ENCODE measurements around the gene MAPKAPK2. TPM values are rescaled to one million over a fixed set of nuclear protein-coding genes. Genes with fewer than 3 reads are reported as not detected.

The MAPKAPK2 gene
- total RNA-seq, 2 experiments from 2014 or later = 62.8 to 64.7 TPM

DNA sequence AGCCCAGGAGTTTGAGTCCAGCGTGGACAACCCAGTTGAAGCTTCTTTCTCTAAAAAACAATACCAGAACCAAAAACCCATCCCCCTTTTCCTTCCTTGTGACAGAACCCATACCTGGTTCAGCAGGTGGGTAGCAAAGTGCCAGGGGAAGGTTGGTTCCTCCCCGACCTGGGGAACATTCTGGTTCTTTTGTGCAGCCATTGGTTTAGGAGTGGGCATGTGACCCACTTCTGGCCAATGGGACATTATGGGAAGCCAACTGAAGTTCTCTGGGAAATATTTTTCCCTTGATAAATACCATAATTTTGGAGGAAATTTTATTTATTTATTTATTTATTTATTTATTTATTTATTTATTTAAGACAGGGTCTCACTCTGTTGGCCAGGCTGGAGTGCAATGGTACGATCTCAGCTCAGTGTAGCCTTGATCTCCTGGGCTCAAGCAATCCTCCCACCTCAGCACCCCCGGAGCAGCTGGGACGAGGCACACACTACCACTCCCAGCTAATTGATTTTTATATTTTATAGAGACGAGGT is 15.8 kb upstream of the MAPKAPK2 start:
- POLR2A ChIA-PET = interaction anchor here (0.6 kb wide), 1 partner anchor 11 kb away, joined by 3 read pairs; no protein-coding TSS in a partner anchor
- ATAC-seq = no peak
- H3K9me3 Mint-ChIP-seq (ENCODE audit: low read depth) = no peaks in the 10 kb centered on the region

DNA sequence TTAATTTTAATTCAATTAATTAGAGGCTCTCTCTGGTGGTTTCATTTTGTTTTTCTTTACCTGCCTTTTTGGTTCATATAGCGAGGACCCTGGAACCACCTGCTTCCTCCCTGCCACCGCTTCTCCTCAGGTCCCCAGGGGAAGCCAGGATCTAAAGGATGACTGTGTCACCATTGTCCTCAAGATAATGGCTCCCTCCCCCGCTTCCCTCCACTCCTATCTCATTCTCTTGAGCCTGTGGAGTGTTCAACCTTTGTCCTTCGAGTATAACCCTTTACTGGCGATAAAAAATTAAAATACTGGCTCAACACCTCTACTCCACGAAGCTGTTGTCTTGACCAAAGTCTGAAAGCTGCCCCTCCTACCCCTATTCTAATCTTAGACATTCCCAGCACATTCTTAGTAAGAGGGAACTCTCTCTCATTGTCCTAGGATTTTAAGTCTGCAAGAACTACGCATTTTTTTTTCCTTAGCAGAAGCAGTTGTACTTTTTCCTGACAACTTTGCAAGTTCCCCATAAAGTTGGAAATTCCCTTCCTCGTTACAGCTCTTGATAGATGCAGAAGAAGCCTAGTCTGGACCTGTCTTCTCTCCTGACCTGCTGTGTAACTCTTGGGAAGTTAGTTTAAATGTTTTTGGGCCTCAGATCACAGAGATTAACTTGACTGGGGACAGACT is 12.6 kb upstream of the MAPKAPK2 start:
- POLR2A ChIA-PET = no interaction called here
- no peak for DNase-seq
- intact Hi-C loops (cut with DNase I, micrococcal nuclease) = no loop called here

More for the DNA sequence above, 15.8 kb upstream of the MAPKAPK2 start:
- Mint-ChIP-seq H3K4me1 (peaks cover 9% of the 10 kb centered on the region), H3K36me3 (ENCODE audit: low read depth) (no peaks in the 10 kb centered on the region), H3K27ac (no peak overlapping the region), H3K27me3 (peaks cover 18% of the 10 kb centered on the region), H3K4me3 (no peak overlapping the region)
- CTCF ChIA-PET = interaction anchor here (0.7 to 27.4 kb wide), 10 partner anchors 9 to 242 kb away, joined by 3 to 564 read pairs (median 4); partner anchors contain the start of gene DYRK3
- intact Hi-C loops (cut with DNase I, micrococcal nuclease) = no loop called here
- no peak for DNase-seq

GRCh38 chr1:206672844-206673758 is 11.6 kb upstream of the MAPKAPK2 start:
- CTCF ChIA-PET = interaction anchor here (0.8 to 5.8 kb wide), 10 partner anchors 9 to 138 kb away, joined by 3 to 63 read pairs (median 4); partner anchors contain the start of gene DYRK3
- Mint-ChIP-seq H3K36me3 (ENCODE audit: low read depth) (no peaks in the 10 kb centered on the region), H3K9me3 (ENCODE audit: low read depth) (no peaks in the 10 kb centered on the region), H3K27ac (no peak overlapping the region), H3K27me3 (peaks cover 6% of the 10 kb centered on the region), H3K4me3 (no peak overlapping the region), H3K4me1 (peaks cover 6% of the 10 kb centered on the region)
- intact Hi-C loops (cut with DNase I, micrococcal nuclease) = no loop called here
- POLR2A ChIA-PET = interaction anchor here (0.7 kb wide), 1 partner anchor 9 kb away, joined by 3 read pairs; no protein-coding TSS in a partner anchor
- ATAC-seq (no peak), DNase-seq (no peak)

More for the DNA sequence above, 12.6 kb upstream of the MAPKAPK2 start:
- H3K27me3 Mint-ChIP-seq = peaks cover 11% of the 10 kb centered on the region
- H3K4me3 Mint-ChIP-seq = no peak overlapping the region
- no peaks in the 10 kb centered on the region for H3K36me3 Mint-ChIP-seq (ENCODE audit: low read depth)
- no peaks in the 10 kb centered on the region for H3K9me3 Mint-ChIP-seq (ENCODE audit: low read depth)
- no peak overlapping the region for H3K27ac Mint-ChIP-seq
- no peak for ATAC-seq
- peaks cover 7% of the 10 kb centered on the region for H3K4me1 Mint-ChIP-seq
- CTCF ChIA-PET = interaction anchor here (0.8 to 5.8 kb wide), 5 partner anchors 8 to 138 kb away, joined by 3 to 63 read pairs (median 3); no protein-coding TSS in a partner anchor

- ATAC-seq (no peak), DNase-seq (no peak)
- intact Hi-C loops (cut with DNase I, micrococcal nuclease) = no loop called here
- H3K36me3 Mint-ChIP-seq (ENCODE audit: low read depth) = no peaks in the 10 kb centered on the region
- H3K27ac Mint-ChIP-seq = no peak overlapping the region
- peaks cover 8% of the 10 kb centered on the region for H3K4me1 Mint-ChIP-seq
- peaks cover 4% of the 10 kb centered on the region for H3K27me3 Mint-ChIP-seq
- no peak overlapping the region for H3K4me3 Mint-ChIP-seq
- POLR2A ChIA-PET = no interaction called here
- H3K9me3 Mint-ChIP-seq (ENCODE audit: low read depth) = no peaks in the 10 kb centered on the region
- CTCF ChIA-PET = interaction anchor here (0.9 to 5.8 kb wide), 7 partner anchors 10 to 204 kb away, joined by 3 to 63 read pairs (median 4); partner anchors contain the start of genes DYRK3 and IKBKE
These were observed 10.5 kb upstream of the MAPKAPK2 start for GRCh38 chr1:206674236-206674635.

GRCh38 chr1:206674745-206675175 is 9.9 kb upstream of the MAPKAPK2 start:
- Mint-ChIP-seq H3K27ac (no peak overlapping the region), H3K4me3 (no peak overlapping the region), H3K4me1 (peaks cover 11% of the 10 kb centered on the region), H3K27me3 (peaks cover 4% of the 10 kb centered on the region), H3K36me3 (ENCODE audit: low read depth) (no peaks in the 10 kb centered on the region), H3K9me3 (ENCODE audit: low read depth) (no peaks in the 10 kb centered on the region)
- no peak for DNase-seq
- ChIA-PET POLR2A (no interaction called here), CTCF (interaction anchor here (1.0 to 5.8 kb wide), 4 partner anchors 11 to 205 kb away, joined by 3 to 63 read pairs (median 4); partner anchors contain the start of gene IKBKE)
- intact Hi-C loops (cut with DNase I, micrococcal nuclease) = no loop called here
- ATAC-seq = no peak

DNA sequence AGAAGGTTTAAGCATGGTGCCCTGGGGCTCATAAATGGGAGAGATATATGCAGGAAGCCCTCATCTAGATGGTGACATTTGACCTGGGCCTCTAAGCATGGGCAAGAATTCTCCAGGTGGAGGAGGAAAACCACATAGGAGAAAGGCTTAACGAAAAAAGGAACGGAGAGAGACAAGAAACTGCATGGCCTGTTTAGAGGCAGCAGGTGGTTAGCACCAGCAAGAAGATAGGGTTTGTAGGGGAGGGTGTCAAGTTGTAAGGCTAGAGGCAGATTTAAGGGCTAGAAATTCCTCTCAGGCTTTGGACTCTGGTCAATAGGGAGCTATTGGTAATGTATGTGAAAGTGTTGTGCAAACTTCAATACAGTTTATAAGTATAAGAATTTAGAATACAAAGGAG is 8.2 kb upstream of the MAPKAPK2 start:
- Mint-ChIP-seq H3K4me1 (peaks cover 27% of the 10 kb centered on the region), H3K9me3 (ENCODE audit: low read depth) (no peaks in the 10 kb centered on the region), H3K27me3 (peaks cover under 1% of the 10 kb centered on the region), H3K27ac (no peak overlapping the region), H3K4me3 (no peak overlapping the region), H3K36me3 (ENCODE audit: low read depth) (no peaks in the 10 kb centered on the region)
- intact Hi-C loops (cut with DNase I, micrococcal nuclease) = no loop called here
- ChIA-PET CTCF (interaction anchor here (0.8 to 5.8 kb wide), 3 partner anchors 12 to 56 kb away, joined by 3 to 63 read pairs (median 3); no protein-coding TSS in a partner anchor), POLR2A (no interaction called here)
- ATAC-seq (no peak), DNase-seq (no peak)

DNA sequence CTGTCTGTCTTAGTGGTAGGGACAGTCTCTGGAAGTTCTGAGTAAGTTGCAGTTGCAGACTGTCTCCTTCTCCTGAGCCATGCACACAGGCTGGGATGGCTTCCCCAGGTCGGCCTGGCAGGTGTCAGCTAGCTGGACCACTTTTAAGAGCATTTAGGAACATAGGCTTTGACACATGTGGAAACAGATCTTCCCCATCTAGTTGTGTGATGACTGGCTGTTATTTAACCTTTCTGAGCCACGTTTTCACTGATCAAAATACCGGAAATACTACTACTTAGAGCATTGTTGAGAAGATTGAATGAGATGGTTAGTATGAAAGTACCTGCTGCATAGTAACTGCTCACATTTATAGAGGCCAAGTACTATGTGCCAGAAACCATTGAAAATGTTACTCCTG is 6.2 kb upstream of the MAPKAPK2 start:
- Mint-ChIP-seq H3K4me1 (peaks cover 35% of the 10 kb centered on the region), H3K4me3 (no peak overlapping the region), H3K36me3 (ENCODE audit: low read depth) (no peaks in the 10 kb centered on the region), H3K27me3 (peaks cover 2% of the 10 kb centered on the region), H3K9me3 (ENCODE audit: low read depth) (no peaks in the 10 kb centered on the region), H3K27ac (no peak overlapping the region)
- DNase-seq = no peak
- ChIA-PET CTCF (interaction anchor here (0.7 to 1.5 kb wide), 4 partner anchors 23 to 243 kb away, joined by 3 to 4 read pairs (median 3); no protein-coding TSS in a partner anchor), POLR2A (interaction anchor here (0.6 kb wide), 1 partner anchor 9 kb away, joined by 4 read pairs; no protein-coding TSS in a partner anchor)
- peak; percentile 34 for ATAC-seq
- intact Hi-C loops (cut with DNase I, micrococcal nuclease) = no loop called here

GRCh38 chr1:206679738-206680211 is 4.9 kb upstream of the MAPKAPK2 start:
- peak; percentile 44 for DNase-seq
- Mint-ChIP-seq H3K27me3 (peaks cover 2% of the 10 kb centered on the region), H3K4me3 (no peak overlapping the region), H3K27ac (peak overlapping the region; percentile 47), H3K36me3 (ENCODE audit: low read depth) (no peaks in the 10 kb centered on the region), H3K4me1 (peaks cover 45% of the 10 kb centered on the region), H3K9me3 (ENCODE audit: low read depth) (no peaks in the 10 kb centered on the region)
- ChIA-PET POLR2A (no interaction called here), CTCF (interaction anchor here (0.6 to 3.5 kb wide), 13 partner anchors 13 to 241 kb away, joined by 3 to 19 read pairs (median 3); no protein-coding TSS in a partner anchor)
- ATAC-seq = peak; percentile 49
- intact Hi-C loops (cut with DNase I, micrococcal nuclease) = loop anchor here (5.0 to 10.0 kb wide), 2 partner anchors 177 to 1045 kb away; partner anchors contain the start of gene ELK4 (in 1 of the 2)

DNA sequence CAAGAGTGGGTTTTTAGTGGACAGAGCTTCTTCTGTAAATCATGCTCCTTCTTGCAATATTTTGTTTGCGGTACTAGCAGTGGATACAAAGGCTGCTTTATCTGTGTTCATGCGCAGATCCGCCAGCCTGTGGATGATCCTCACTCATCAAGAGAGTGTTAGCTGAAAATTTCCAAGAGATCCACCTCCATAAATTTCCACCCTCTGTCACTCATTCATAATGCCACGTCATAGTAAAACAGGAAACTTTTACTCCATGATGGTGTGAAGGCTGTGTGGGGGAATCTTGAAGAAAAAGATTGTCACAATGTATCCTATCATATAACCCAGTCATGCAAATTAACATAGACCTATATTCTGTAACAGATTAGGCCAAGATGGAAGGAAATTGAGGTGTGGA is 4.4 kb upstream of the MAPKAPK2 start:
- DNase-seq (no peak), ATAC-seq (no peak)
- Mint-ChIP-seq H3K4me1 (peaks cover 45% of the 10 kb centered on the region), H3K4me3 (no peak overlapping the region), H3K27ac (peak overlapping the region; percentile 47), H3K9me3 (ENCODE audit: low read depth) (no peaks in the 10 kb centered on the region), H3K27me3 (peaks cover 2% of the 10 kb centered on the region), H3K36me3 (ENCODE audit: low read depth) (no peaks in the 10 kb centered on the region)
- POLR2A ChIA-PET = no interaction called here
- intact Hi-C loops (cut with DNase I, micrococcal nuclease) = loop anchor here (5.0 to 10.0 kb wide), 2 partner anchors 178 to 1045 kb away; partner anchors contain the start of gene ELK4 (in 1 of the 2)
- CTCF ChIA-PET = interaction anchor here (0.6 to 3.5 kb wide), 10 partner anchors 13 to 67 kb away, joined by 3 to 19 read pairs (median 4); no protein-coding TSS in a partner anchor

GRCh38 chr1:206681359-206681758 is 3.3 kb upstream of the MAPKAPK2 start:
- no peak overlapping the region for H3K4me3 Mint-ChIP-seq
- H3K27me3 Mint-ChIP-seq = peaks cover 2% of the 10 kb centered on the region
- ATAC-seq = no peak
- no peak for DNase-seq
- ChIA-PET CTCF (interaction anchor here (1.6 to 3.5 kb wide), 2 partner anchors 18 to 50 kb away, joined by 4 to 19 read pairs; no protein-coding TSS in a partner anchor), POLR2A (no interaction called here)
- H3K4me1 Mint-ChIP-seq = peaks cover 48% of the 10 kb centered on the region
- peaks cover 2% of the 10 kb centered on the region for H3K36me3 Mint-ChIP-seq (ENCODE audit: low read depth)
- intact Hi-C loops (cut with DNase I, micrococcal nuclease) = loop anchor here (1.0 to 10.0 kb wide), 3 partner anchors 15 to 1047 kb away; partner anchors contain the start of gene ELK4 (in 1 of the 2)
- no peak overlapping the region for H3K27ac Mint-ChIP-seq
- no peaks in the 10 kb centered on the region for H3K9me3 Mint-ChIP-seq (ENCODE audit: low read depth)

Data from activated CD4-positive, alpha-beta T cell treated with anti-CD3 and anti-CD28 coated beads for 36 hours (primary cell).